Stimulated activated CD4-positive, alpha-beta T cell treated with anti-CD3 and anti-CD28 coated beads, Interleukin-2, amount 100 ng/mL, for 4 hours (primary cell): Measurements from ENCODE around the gene ETV4.

Source experiments
- DNase-seq: peaks from one replicate; pipeline ENCODE4 v3.0.0-alpha.2; 2020; ENCODE audit warnings: low read depth

The ETV4 gene

DNA sequence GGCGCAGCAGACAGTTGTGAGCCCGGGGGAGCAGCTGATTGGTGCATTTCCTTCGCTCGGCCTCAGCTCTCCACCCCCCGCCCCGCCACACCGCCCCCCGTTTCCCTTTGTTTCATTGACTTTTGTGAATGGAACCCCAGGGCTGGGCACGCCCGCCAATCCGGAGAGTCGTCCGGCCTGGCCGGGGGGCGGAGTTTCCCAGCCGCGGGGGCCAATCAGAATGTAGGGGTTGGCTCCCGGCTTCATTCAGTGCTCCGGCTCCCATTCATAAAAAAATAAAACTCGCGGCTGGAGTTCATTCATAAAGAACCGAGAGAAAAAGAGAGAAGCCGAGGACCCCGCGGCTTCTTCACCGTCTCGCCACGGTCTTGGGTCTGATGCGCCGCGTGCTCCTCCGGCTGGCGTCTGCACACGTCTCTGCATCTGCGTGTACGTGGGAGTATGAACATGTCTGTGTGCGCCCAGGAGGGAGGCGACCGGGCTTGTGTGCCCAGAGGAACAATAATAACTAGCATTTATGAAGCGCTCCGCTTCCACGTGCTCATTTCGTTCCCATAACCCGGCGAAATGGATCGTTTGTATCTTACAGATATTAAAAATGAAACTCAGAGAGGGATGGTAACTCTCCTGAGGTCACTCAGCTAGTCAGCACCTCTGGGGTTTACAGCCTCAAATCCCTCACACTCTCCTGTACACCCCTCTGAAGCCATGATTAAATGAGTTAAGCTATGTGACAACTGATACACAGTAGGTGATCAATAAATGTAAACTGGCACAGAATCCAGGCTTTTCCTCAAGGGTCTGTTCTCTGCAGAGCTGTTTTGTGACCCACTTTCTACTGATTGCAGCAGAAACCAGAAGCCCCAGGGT is at the start of gene ETV4:
TSS of gene ETV4 (minus strand) at position 22 of the 870 bp plus-strand sequence. CDS start 723 bp downstream, outside the sequence.
- DNase-seq, result peak; percentile 81

DNA sequence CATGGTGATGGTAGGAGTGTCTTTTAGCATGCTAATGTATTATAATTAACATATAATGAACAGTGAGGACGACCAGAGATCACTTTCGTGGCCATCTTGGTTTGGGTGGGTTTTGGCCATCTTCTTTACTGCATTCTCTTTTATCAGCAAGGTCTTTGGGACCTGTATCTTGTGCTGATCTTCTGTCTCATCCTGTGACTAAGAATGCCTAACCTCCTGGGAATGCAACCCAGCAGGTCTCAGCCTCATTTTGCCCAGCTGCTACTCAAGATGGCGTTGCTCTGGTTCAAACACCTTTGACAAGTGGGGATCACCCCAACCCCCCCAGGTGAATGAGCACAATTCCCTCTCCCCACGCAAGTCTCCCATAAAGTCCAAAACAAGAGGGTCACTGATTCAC is 49.3 kb upstream of the ETV4 start:
- DNase-seq, result no peak

DNA sequence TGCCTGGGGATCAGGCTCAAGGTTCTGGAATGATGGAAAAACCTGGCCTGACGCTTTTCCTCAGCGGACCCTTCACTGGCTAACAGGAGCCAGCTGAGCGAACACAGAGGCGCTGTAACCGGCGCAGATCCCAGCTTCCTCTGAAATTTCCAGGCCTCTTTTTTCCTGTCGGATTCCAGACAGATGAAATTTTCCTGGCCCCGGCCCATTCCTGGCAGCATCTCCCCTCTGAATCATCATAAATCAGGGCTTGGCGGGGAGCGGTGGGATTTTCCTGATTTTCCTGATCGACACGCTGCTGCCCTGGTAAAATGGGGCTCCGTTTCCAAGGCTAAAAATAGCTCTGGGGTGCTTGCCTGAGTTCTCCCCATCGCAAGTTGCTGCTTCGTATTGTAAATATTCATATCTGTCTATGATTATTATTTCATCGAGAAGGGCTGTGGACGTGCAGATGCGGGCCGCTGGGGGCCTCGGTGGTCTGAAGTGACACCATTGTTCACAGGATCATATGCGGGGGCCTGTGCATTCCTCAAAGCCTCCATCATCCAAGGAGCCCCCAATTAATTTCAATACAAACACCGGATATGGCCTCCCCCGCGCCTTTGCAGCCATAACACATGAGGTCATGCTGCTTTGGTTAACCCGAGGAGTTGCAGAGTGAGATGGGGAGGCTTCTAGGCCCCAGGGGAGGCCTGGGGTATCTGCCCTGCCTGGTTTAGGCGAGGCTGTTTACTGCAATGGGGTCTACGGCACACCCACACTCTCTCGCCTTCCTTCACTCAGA is 45.8 kb upstream of the ETV4 start:
- no peak for DNase-seq

DNA sequence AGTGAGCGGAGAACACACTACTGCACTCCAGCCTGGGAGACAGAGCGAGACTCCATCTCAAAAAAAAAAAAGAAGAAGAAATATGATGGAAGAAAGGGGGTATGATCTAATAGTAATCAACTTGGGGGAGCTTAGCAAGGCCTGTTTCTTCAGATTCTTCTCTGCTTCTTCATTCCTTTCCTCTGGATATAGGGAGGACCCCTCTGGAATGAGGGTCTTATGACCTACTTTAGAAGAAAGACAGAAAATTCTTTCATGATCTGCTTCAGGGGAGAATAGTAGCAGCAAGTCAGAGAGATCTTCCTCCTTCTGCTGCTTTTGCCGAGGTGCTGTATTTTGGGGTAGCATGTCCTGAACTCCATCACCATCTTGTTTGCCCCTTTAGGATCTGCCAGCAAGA is 44.9 kb upstream of the ETV4 start:
- no peak for DNase-seq

DNA sequence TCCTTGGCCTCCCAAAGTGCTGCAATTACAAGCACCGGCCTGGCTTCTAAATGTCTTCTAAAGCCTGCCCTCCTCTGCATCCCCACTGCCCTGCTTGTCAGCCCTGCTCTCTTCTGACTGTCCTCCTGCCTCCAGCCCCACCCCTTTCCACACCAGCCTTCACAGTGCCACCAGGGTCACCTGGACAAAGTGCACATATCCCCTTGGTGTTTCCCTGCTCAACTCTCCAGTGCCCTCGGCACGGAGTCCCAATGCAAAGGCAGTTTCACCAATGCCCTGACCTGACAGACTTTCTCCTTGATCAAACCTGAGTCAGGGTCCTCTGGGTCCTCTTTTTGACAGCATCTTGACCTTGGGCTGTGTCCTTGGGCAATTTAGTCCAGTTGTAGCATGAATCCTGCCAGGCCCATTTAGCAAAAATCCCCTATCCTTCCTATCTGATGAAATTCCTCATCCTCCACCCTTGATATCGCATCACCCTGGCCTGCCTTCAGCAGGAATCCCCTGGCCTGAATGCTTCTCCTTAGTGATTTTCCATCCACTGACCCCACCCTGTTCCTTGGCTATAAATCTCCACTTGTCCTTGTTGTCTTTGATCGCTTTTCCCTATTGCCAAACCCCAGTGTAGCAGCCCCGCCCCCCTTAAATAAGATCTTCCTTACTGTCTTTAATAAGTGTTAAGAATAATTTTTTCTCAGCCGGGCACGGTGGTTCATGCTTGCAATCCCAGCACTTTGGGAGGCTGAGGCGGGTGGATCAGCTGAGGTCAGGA is 42.7 kb upstream of the ETV4 start:
- DNase-seq, result no peak

DNA sequence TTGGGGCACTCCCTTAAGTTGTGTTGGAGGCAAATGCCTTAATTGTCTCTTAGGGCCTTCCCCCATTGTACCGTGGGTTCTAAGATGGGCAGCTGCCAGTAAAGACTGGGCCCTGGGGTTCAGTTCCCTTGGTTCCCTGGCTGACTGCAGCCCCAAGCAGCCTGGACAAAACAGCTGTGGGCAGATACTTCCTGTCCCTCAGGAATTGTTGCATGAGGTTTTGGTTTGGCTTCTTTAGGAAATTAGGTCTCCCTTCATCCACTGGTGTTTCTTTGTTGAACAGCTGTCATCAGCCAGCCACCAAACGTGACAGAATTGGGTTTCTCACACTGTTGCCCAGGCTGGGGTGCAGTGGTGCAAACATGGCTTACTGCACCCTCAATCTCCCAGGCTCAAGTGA is 42.0 kb upstream of the ETV4 start:
- DNase-seq, result no peak

DNA sequence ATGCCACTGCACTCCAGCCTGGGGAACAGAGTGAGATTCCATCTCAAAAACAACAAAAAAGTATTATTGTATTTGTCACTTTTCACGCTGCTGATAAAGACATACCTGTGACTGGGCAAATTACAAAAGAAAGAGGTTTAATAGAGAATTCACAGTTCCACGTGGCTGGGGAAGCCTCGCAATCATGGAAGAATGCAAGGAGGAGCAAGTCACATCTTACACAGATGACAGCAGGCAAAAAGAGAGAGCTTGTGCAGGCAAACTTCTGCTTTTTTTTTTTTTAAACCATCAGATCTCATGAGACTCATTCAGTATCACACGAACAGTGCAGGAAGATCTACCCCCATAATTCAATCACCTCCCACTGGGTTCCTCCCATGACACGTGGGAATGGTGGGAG is 41.5 kb upstream of the ETV4 start:
- no peak for DNase-seq

DNA sequence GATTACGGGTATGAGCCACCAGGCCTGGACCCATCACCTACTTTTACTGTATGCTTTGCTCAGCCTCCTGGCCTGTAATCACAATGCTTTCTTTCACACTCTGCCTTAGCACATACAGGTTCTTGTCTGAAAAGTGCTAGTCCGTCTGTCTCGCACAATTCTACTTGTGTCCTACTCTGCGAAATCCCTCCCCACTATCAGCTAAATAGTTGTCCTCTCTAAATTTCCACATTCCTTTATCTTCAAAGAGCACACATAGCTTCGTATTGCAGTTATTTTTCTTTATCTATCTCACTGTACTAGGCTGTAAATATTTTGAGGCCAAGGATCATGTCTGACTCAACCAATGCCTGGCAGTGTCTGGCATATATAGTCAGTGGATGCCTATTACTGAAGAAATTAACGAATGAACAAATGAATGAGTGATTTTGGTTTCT is 38.5 kb upstream of the ETV4 start:
- no peak for DNase-seq

DNA sequence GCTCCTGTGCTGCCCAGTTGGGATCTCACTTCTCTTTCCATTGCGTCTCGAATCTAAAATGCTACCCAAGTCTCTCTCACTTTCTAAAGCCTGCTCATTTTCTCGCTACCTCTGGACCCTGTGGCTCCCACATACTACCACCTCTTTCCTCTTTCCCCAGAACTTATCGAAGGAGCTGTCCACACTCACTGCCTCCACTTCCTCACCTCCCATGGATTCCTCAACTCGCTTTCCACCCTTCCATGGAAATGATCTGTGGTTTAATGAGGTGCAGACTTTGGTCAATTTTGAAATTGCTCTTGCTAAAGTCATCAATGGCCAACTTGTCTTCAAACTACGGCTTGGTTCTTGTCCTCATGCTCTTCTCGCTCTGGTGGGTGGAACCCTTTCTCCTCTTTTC is 37.2 kb upstream of the ETV4 start:
- DNase-seq, result no peak

DNA sequence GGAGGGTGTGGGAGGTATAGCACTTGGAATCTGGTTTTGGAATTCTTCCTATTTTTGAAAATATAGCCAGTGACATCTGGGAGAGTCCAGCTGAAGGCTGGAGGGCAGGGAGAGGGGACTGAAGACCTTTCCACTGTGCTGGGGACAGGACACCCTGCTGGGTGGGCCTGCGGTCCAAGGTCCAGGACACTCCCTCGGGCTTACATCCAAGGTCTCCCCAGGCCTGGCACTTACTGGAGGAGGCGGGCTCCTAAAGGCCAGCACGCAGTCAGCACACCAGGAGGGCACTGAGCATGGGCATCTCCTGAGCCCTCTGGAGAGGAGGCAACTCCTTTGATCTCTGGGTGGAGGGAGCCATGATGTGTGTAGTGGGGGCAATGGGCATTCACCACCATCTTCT is 35.5 kb upstream of the ETV4 start:
- no peak for DNase-seq

DNA sequence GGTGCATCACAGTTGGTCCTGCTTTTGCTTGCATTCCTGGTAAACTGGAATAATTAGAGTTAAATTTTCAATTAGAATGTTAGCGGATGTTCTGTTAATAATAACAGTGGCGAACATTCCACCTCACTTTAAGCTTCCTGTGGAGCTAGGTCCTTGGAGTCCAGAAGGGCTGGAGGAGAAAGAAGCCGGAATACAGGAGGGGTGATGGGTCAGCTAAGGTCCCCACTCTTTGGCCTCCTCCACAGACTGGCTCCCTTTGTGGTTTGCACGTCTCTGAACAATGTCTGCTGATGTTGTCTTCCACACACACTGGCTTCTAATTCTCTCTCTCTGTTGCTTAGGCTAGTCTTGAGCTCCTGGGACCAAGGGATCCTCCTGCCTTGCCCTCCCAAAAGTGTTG is 35.0 kb upstream of the ETV4 start:
- DNase-seq, result no peak

DNA sequence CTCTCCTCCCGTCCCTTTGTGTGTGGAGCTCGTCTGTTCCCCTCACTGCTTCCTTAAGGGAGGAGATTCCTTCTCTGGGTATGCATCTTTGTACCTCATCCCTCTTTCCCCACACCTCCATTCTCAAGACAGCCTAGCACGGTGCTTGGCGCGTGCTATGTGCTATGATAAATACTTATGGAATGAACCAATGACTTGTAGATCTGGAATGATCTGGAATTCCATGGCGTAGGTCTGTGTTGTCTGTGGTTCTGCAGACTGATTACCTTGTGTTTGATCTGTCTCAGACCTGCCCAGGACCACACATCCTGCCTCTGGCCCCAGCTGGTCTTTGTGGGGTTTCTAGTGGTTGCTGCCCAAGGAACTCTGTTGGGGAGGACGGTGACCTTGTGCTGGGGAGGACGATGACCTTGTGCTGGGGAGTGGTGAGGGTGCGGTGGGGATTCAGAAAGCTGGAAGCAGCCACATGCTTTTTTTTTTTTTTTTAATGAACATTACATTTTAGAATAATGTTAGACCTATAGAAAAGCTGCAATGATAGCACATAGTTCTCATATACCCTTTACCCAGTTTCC is 33.5 kb upstream of the ETV4 start:
- no peak for DNase-seq

DNA sequence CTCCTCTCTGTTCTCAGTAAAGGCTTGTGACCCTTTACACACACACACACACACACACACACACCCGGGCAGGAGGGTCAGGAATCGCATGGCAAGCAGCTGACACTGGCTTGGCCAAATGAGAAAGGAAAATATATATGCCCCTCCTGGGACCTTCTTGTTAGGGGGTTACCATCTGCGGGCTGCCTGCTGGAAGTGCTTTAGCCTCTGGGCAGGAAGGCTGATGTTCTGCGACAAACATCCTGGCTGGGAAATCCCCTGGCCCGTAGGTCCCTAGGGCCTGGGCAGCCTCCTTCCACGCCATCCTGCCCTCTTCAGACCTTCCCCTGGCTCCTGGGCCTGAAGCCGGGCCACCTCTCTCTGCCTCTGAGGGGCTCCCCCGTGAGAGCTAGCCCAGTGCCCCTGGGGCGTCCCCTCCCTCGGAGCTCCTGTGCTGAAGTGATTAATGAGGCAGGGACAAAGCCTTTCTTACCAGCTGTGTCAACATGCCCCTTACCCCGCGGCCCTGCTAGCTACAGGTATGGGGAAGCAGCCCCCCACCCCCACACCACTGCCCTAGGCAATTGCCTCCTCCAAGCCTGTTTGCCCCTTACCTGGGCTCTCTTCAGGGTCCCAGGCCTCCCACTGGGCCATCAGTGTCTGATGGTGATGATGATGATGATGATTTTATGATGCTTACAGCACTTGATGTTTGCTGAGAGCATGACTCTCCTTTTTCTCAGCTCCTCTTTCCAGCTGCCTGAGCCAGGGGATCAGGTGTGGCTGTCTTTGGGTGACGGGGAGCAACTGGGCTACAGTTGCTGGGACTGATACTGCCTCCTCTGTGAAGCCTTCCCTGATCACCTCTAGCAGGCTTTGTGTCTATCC is 32.8 kb upstream of the ETV4 start:
- no peak for DNase-seq

DNA sequence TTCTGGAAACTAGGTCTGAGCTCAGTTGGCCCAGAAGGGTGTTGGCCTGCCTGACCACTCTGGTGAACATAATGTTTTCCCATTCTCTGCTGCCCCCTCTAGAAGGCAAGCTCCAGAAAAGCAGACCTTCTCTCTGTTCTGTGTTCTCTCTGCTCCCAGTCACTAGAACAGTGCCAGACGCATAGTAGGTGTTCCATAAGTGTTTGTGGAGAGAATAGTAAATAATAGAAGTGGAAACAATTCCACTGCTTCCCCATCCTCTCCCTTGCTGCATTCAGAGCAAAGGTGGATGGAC is 32.2 kb upstream of the ETV4 start:
- no peak for DNase-seq

DNA sequence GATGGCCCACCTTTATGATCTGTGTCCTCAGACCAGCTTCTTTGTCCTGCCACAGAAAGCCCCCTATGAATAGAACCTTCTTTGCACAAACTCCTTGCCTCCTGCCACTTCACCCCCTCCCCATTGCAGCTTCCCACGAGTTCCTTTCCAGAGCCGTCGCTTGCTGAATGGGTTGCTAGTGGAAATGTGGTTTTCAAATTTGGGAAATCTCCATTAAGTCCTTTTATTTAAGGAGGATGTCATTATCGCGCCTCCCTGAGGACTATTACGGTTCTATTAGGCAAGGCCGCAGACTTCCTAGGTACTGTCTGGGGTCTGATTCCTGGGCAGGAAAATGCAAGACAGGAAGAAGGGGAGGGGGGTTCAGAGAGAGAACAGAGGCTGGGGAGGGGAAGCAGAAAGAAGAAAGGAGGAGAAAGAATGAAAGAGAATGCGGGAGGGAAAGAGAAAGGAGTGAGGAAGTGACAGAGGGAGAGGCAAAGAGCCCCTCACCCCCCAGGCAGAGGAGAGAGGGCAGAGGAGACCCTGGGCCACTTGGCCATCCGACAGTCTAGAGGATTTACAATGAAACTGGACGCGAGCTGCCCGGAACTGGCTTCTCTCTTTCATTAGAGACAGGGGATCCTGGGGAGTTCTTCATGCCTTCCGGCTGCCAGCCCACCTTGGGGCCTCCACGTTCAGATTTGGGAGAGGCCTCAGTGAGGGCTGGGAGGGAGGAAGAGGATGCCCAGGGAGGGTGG is 31.7 kb upstream of the ETV4 start:
- no peak for DNase-seq

DNA sequence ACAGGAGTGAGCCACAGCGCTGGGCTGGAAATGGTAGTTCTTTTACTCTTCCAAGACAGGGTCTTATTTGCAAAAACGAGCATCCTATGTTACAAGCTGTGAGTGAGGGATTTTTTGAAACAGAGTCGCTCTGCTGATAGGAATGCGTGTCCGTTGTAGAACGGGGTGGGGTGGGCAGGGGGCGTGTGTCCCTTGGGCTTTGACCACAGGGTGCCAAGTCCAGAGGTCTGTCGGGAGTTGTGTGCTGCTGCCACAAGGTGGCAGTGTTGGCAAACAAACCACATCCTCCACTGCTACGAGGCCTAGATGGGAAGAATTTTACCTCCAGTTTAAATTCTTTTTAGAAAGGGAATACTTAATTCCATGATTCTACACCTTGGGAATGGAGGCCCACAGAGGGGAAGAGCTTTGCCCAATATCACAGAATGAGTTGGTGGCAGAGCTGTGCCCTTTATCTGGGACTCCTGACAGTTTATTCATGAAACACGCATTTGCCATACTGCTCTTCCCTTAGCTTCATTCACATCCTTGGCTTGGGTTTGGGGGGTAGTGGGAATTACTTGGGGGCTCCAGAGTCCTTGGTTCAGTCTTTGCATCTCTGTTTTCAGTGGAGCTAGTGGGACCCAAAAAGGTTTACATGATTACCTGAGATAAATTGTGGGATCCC is 30.6 kb upstream of the ETV4 start:
- DNase-seq, result peak; percentile 41

DNA sequence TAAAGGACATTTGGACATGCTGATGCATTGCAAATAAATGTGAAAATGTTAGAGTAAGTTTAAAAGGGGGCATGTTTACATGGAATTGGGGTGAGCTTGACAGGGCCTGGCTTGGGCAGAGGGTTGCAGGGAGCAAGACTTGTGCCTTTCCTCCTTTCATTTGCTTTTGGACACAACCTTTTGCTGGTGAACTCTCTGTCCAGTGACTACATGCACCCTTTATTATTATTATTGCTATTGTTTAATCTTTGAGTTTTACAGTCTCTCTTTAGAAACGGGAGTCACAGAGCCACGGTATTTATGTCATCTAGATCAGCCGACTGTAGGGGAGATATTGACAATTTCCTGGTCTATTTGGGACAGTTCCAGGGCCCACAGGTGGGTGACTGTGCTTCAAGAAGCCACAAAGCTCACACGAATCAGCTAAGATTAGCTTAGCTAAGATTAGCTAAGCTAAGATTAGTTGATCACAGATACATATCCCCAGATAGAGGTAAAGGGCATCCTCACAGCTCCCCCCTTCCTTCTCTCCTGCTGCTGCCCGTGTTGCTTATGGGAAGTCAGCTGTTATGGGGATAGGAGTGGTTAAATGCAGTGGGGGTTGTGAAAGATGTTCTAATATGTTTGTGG is 28.9 kb upstream of the ETV4 start:
- DNase-seq, result no peak

DNA sequence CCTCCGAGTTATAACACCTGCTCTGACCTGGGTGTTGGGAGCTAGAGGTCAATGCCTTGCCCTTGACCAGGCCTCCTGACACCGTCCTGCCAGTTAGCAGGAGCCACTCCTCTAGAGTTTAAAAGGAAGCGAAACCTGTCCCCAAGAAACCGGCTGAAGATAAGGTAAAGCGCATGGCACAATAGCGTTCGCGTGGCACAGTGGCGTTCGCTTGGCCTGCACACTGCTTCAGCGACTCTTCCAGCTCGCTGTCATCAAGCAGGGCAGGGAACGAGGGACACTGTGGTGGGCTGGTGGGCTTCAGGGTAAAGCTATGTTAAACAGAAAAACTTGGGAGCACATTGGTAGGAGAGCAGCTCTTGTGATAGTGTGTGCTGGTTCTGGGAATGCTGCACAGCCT is 28.2 kb upstream of the ETV4 start:
- no peak for DNase-seq

DNA sequence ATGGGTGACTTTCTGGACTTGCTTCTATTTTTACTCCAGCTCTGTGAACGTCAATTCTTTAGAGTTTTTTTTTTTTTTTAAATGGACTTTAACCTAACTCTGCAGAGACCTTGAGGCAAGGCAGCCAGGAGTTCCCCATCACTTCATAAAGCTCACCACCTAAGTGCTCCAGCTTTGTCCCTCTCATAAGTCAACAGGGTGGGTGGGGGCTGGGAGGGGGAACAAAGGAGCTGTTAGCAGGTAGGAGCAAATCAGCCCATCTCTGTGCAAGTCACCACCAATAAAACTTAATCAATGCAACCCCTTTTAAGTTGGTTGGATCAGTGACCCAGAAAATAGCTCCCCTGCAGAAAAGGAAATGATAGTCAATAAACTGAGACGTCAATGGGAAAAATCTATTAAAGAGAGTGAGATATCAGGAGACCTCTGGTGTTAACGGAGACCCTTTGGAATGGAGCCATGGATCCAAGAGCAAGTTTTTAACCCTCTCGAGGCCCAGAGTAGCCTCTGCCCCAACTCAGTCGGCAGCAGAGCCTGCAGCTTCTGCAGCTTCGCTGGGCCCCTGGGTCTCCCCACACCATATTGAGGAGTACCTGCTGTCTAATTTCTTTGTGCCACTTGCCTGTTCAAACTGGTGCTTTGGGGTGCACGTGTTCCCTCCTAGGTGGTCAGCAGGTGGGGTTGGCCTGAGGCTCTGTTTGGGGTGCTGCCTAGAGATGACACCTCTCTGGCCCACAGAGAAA is 27.6 kb upstream of the ETV4 start:
- no peak for DNase-seq
